ENCODE measurements around the gene APOE. TPM values are rescaled to one million over a fixed set of nuclear protein-coding genes. Genes with fewer than 3 reads are reported as not detected.

Gene APOE
- total and polyA plus RNA-seq, 2 of the 8 experiments (the other 6 are each of a cell fraction or from before 2014, with no cell fraction given), result 629 to 1,258 TPM

GRCh38 chr19:44939668-44940067, 34.1 kb downstream of the APOE start:
- Histone ChIP-seq H2BK15ac (ENCODE audit: low read length) (no peak overlapping the region), H3K4me1 (replicated peaks in 1 of 4; ENCODE audit: control insufficient read depth in 3 of 4, insufficient read depth in 4 of 4, low read length in 3 of 4) (no peaks in the 10 kb centered on the region), H3K36me3 (ENCODE audit: control insufficient read depth in 2 of 4, insufficient read depth in 4 of 4, low read length in 3 of 4) (no peaks in the 10 kb centered on the region), H2BK120ac (replicated peaks; ENCODE audit: low read depth, low read length) (no peak overlapping the region), H3K56ac (replicated peaks; ENCODE audit: insufficient read length, low read depth, low read length) (no peak overlapping the region), H3K27ac (ENCODE audit: low read depth, low read length) (no peak overlapping the region), H4K8ac (ENCODE audit: extremely low read depth, insufficient read depth, low read length) (no peak overlapping the region; the same call in 1 of the 2 replicates), H3K79me2 (ENCODE audit: control insufficient read depth in 1 of 2, insufficient read depth in 2 of 2, low read length in 2 of 2) (no peaks in the 10 kb centered on the region), H2BK5ac (ENCODE audit: low read depth, low read length) (no peak overlapping the region), H2BK12ac (ENCODE audit: low read depth, low read length) (no peak overlapping the region), H2BK20ac (ENCODE audit: low read length) (no peak overlapping the region), H3K79me1 (ENCODE audit: low read depth, low read length) (no peaks in the 10 kb centered on the region), H3K14ac (ENCODE audit: insufficient read length) (no peak overlapping the region), H4K91ac (replicated peaks; ENCODE audit: insufficient read length, low read length) (no peak overlapping the region), H3K18ac (ENCODE audit: extremely low read depth, low read length) (no peak overlapping the region), H3K23me2 (ENCODE audit: low read depth, low read length) (no peaks in the 10 kb centered on the region), H3K4ac (replicated peaks; ENCODE audit: insufficient read length, low read depth, low read length) (no peak overlapping the region), H3K4me3 (ENCODE audit: extremely low read depth in 1 of 4, insufficient read depth in 2 of 4, low read depth in 3 of 4, low read length in 4 of 4) (no peak overlapping the region), H4K5ac (ENCODE audit: insufficient read length, low read depth, low read length) (no peak overlapping the region), H3K4me2 (ENCODE audit: insufficient read depth in 1 of 2, low read depth in 2 of 2, low read length in 2 of 2) (no peak overlapping the region), H3K23ac (ENCODE audit: insufficient read length) (no peak overlapping the region), H3K9ac (replicated peaks in 1 of 4; ENCODE audit: extremely low read depth in 1 of 4, low read depth in 3 of 4, low read length in 3 of 4) (no peak overlapping the region), H2AK5ac (ENCODE audit: low read depth, low read length) (no peak overlapping the region), H3K27me3 (replicated peaks in 1 of 4; ENCODE audit: control insufficient read depth in 3 of 4, extremely low read depth in 1 of 4, insufficient read depth in 3 of 4, low read length in 3 of 4) (no peaks in the 10 kb centered on the region), H4K20me1 (replicated peaks in 1 of 2; ENCODE audit: control insufficient read depth in 1 of 2, insufficient read depth in 2 of 2, low read length in 2 of 2) (no peaks in the 10 kb centered on the region), H2AFZ (ENCODE audit: low read length) (no peak overlapping the region), H3K9me3 (ENCODE audit: insufficient read depth in 2 of 2, low read depth in 1 of 2, low read length in 1 of 2) (no peaks in the 10 kb centered on the region)
- TF ChIP-seq KDM5A (IDR thresholded peaks at IDR 0.05; ENCODE audit: low read length) (no peak), POU5F1 (IDR thresholded peaks at IDR 0.05; ENCODE audit: low read depth, low read length) (no peak), ASH2L (IDR thresholded peaks at IDR 0.05; ENCODE audit: low read length) (no peak), CBX5 (IDR thresholded peaks at IDR 0.05; ENCODE audit: low read depth, low read length) (no peak), NRF1 (IDR thresholded peaks at IDR 0.05; ENCODE audit: low read depth, low read length) (no peak), SP4 (IDR thresholded peaks at IDR 0.05; ENCODE audit: low read length) (no peak), BACH1 (IDR thresholded peaks at IDR 0.05; ENCODE audit: low read length) (no peak), BCL11A (IDR thresholded peaks at IDR 0.05; ENCODE audit: low read depth in 2 of 2, low read length in 2 of 2) (no peak), RNF2 (IDR thresholded peaks at IDR 0.05; ENCODE audit: borderline replicate concordance, low read depth, low read length, missing control alignments, poor library complexity, severe bottlenecking) (no peak), CBX8 (IDR thresholded peaks at IDR 0.05; ENCODE audit: borderline replicate concordance, low read depth, low read length) (no peak), RFX5 (IDR thresholded peaks at IDR 0.05; ENCODE audit: borderline replicate concordance, low read depth, low read length) (no peak), TCF12 (IDR thresholded peaks at IDR 0.05; ENCODE audit: low read depth, low read length) (no peak), RBBP5 (IDR thresholded peaks at IDR 0.05; ENCODE audit: borderline replicate concordance, low read depth, low read length) (no peak), USF2 (IDR thresholded peaks at IDR 0.05; ENCODE audit: low read length) (no peak)
- POLR2A ChIA-PET (ENCODE audit: partially characterized antibody), result interaction anchor here (0.6 kb wide), 1 partner anchor 42 kb away, joined by 3 read pairs; no protein-coding TSS in a partner anchor
- 98% methylated on average over 4 of the region's 5 CpGs; no CpG with 5 or more reads in 1 of the 2 experiments for WGBS, 2 experiments (ENCODE audit: extremely low coverage in 1 of 2, insufficient coverage in 1 of 2, insufficient read length in 1 of 2, insufficient replicate concordance in 2 of 2, low coverage in 1 of 2, low lambda C conversion rate in 2 of 2, missing lambda C conversion rate in 1 of 2)
- FAIRE-seq, result no peak
- CTCF ChIA-PET (ENCODE audit: partially characterized antibody), result no interaction called here
- DNase-seq (ENCODE audit: low read depth in 1 of 2, low spot score in 2 of 2), result no peak

Data from H1 (cell line).